C1 segment of cervical spinal cord (tissue), 14 donors: Measurements from ENCODE around the gene CORO1A.
"Not testable (repeated sequence)": the region's sequence is repeated elsewhere in the genome, so short reads cannot be mapped to it uniquely, and the experiment has no call there.

Source experiments
- DNase-seq, 14 donors: peaks; one replicate each; lab custom pipeline; 2025; lab: John Stamatoyannopoulos, UW

Gene CORO1A

GRCh38 chr16:30170145-30170544 lies 13.3 kb upstream of the CORO1A start:
- DNase-seq = not testable (repeated sequence)

- DNase-seq = no peak
These were observed 10.3 kb upstream of the CORO1A start for GRCh38 chr16:30173054-30173453.

- DNase-seq = not testable (repeated sequence)
These were observed 6.5 kb upstream of the CORO1A start for GRCh38 chr16:30176876-30177275.

GRCh38 chr16:30179195-30179594 lies 4.2 kb upstream of the CORO1A start:
- DNase-seq = no peak

- DNase-seq = no peak
These were observed 3.5 kb upstream of the CORO1A start for GRCh38 chr16:30179931-30180330.

- no peak for DNase-seq
These were observed 2.7 kb upstream of the CORO1A start for GRCh38 chr16:30180741-30181140.

GRCh38 chr16:30184096-30184890 lies 891 bp downstream of the CORO1A start:
- peak in 5 of 14 donors; percentile 6 to 33 (median 23) for DNase-seq

- no peak for DNase-seq
These were observed 1.7 kb downstream of the CORO1A start for GRCh38 chr16:30184891-30185682.

- peak in 8 of 14 donors; percentile 7 to 57 (median 42) for DNase-seq
These were observed 2.5 kb downstream of the CORO1A start for GRCh38 chr16:30185683-30186421.

GRCh38 chr16:30186444-30186781 lies 3.0 kb downstream of the CORO1A start:
- DNase-seq = no peak

- peak in 4 of 14 donors; percentile 11 to 45 (median 34) for DNase-seq
These were observed 3.6 kb downstream of the CORO1A start for GRCh38 chr16:30186782-30187555.

- DNase-seq = no peak
These were observed 4.1 kb downstream of the CORO1A start for GRCh38 chr16:30187556-30187865.

GRCh38 chr16:30187971-30188561 lies 4.7 kb downstream of the CORO1A start:
- DNase-seq = no peak

GRCh38 chr16:30191158-30191557 lies 7.8 kb downstream of the CORO1A start:
- not testable (repeated sequence) for DNase-seq

GRCh38 chr16:30193098-30193497 lies 9.7 kb downstream of the CORO1A start:
- DNase-seq = not testable (repeated sequence)

- DNase-seq = not testable (repeated sequence)
These were observed 10.2 kb downstream of the CORO1A start, which contains the start of the genes BOLA2B and SLX1A for GRCh38 chr16:30193615-30194014. Gene BOLA2B, minus strand, starts transcription at chr16:30193666. Its CDS starts 71 bp downstream, at chr16:30193595. Gene SLX1A, plus strand, starts transcription at chr16:30193875. Its CDS starts 210 bp downstream, at chr16:30194085.

- not testable (repeated sequence) for DNase-seq
These were observed 10.9 kb downstream of the CORO1A start for GRCh38 chr16:30194172-30194925.

- DNase-seq = not testable (repeated sequence)
These were observed 13.6 kb downstream of the CORO1A start for GRCh38 chr16:30197001-30197400.

- DNase-seq = not testable (repeated sequence)
These were observed 15.6 kb downstream of the CORO1A start, which contains the start of gene SULT1A3 for GRCh38 chr16:30199049-30199448. Gene SULT1A3, plus strand, starts transcription at chr16:30199255. Its CDS starts 1,474 bp downstream, at chr16:30200729.
